ENCODE data around the gene TRIM38. TPM values are rescaled to one million over a fixed set of nuclear protein-coding genes. Genes with fewer than 3 reads are reported as not detected.

TRIM38 gene
- total and polyA plus RNA-seq, 2 donors (not counting 3 experiments of a cell fraction or from before 2014, with no cell fraction given): 5.1 to 13.2 TPM

GRCh38 chr6:25927756-25928216, 34.8 kb upstream of the TRIM38 start:
- Histone ChIP-seq H3K36me3 (ENCODE audit: control insufficient read depth in 2 of 2, extremely low read depth in 1 of 2, insufficient read depth in 2 of 2, low read length in 2 of 2) (no peaks in the 10 kb centered on the region), H3K9me3 (replicated peaks; ENCODE audit: control insufficient read depth, insufficient read depth, low read length) (no peaks in the 10 kb centered on the region), H3K4me3 (replicated peaks in 1 of 3; ENCODE audit: insufficient read depth in 1 of 3, low read depth in 1 of 3, low read length in 3 of 3) (no peak overlapping the region), H2AFZ (ENCODE audit: low read depth, low read length) (no peak overlapping the region), H3K79me2 (ENCODE audit: control insufficient read depth, insufficient read depth, low read length) (no peaks in the 10 kb centered on the region), H3K9ac (replicated peaks; ENCODE audit: extremely low read depth, insufficient read depth, low read length) (no peak overlapping the region), H3K9me1 (replicated peaks; ENCODE audit: control insufficient read depth, extremely low read depth, insufficient read depth, low read length) (no peaks in the 10 kb centered on the region), H3K4me1 (ENCODE audit: control insufficient read depth, extremely low read depth, insufficient read depth, low read length) (no peaks in the 10 kb centered on the region), H4K20me1 (replicated peaks; ENCODE audit: control insufficient read depth, extremely low read depth, insufficient read depth, low read length) (no peaks in the 10 kb centered on the region), H3K4me2 (ENCODE audit: insufficient read depth, low read length) (no peak overlapping the region), H3K27me3 (ENCODE audit: control insufficient read depth in 2 of 2, insufficient read depth in 2 of 2, low read length in 2 of 2) (peaks cover 0 to 2% of the 10 kb centered on the region in 2 experiments), H3K27ac (ENCODE audit: insufficient read depth, low read depth, low read length) (no peak overlapping the region)
- intact Hi-C loops (cut with micrococcal nuclease) (no loop called here), dilution Hi-C loops (cut with MboI; ENCODE audit: extremely low pct_ligation_motif_present, low sequenced_read_pairs) (no loop called here)
- POLR2A ChIA-PET: no interaction called here
- no TSS peak for BruUV-seq (replicated peaks)
- DNase-seq (ENCODE audit: low read depth, low spot score) (no peak), FAIRE-seq (peak; percentile 4)
- CTCF ChIA-PET: interaction anchor here (0.9 to 1.3 kb wide), 2 partner anchors 18 to 83 kb away, joined by 3 to 4 read pairs; no protein-coding TSS in a partner anchor
- TF ChIP-seq EZH2 (IDR thresholded peaks at IDR 0.05; ENCODE audit: borderline replicate concordance, low read depth, low read length, severe bottlenecking) (no peak), MYC (IDR thresholded peaks at IDR 0.05; ENCODE audit: low read depth, low read length) (no peak), POLR2A (IDR thresholded peaks at IDR 0.05; ENCODE audit: low read depth, low read length) (no peak), POLR2AphosphoS5 (IDR thresholded peaks at IDR 0.05; ENCODE audit: insufficient read depth, low read depth, low read length) (no peak), GATA2 (IDR thresholded peaks at IDR 0.05; ENCODE audit: insufficient read depth, insufficient read length, low read depth, low read length) (no peak), FOS (IDR thresholded peaks at IDR 0.05; ENCODE audit: borderline replicate concordance, insufficient read depth, low read length) (no peak), CTCF (IDR thresholded peaks at IDR 0.05; ENCODE audit: extremely low read depth in 1 of 2, insufficient read depth in 1 of 2, low read depth in 1 of 2, low read length in 2 of 2) (no peak)
- TF ChIP-seq, protein P1, sequence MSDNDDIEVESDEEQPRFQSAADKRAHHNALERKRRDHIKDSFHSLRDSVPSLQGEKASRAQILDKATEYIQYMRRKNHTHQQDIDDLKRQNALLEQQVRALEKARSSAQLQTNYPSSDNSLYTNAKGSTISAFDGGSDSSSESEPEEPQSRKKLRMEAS (IDR thresholded peaks at IDR 0.05; ENCODE audit: insufficient read depth, insufficient read length): no peak

Measured in endothelial cell of umbilical vein (primary cell).